ENCODE results near the gene VENTX.
"Not testable (repeated sequence)": the region's sequence is repeated elsewhere in the genome, so short reads cannot be mapped to it uniquely, and the experiment has no call there.

The VENTX gene

DNA sequence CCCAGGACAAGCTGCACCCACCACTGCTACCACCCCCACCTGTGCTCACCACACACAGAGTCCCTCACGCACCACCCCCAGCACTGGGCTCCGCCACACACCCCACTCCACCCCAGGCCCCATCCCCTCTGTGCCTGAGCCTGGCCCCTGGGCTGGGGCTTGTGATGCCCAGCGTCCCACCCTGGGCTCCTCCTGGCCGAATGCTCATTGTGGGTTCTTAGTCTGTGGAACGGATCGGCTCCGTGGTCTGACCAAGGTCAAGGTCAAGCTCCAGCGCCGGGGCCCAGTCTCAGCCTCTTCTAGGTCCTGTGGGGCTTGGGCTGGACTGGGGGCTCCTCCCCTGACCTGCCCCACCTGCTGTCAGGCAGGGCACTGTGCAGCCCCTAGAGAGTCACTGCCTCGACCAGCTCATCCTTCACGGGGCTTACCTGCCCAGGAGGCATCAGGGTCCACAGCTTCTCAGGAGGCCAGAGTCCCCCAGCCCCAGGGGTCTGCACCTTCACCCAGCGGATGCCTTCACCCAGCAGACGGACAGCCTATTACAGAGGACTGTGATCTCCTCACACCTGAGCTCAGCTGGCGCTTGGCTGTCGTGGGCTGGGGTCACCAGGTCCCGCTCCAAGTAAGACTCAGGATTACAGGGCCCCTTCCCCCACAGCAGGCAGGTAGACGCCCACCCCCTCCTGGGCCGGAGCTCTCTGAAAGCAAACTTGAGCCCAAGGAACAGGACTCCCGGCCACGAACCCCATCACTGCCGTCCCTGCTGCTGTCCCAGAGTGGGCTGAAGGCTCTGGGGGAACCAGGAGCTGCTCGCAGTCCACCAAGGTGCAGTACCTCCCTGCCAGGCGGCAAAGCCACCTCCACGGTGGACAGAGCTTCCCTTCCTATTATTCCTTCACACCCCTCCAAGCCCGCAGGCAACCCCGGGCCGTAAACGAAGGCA is 22.9 kb upstream of the VENTX start:
- DNase-seq (ENCODE audit: low read depth), result no peak

DNA sequence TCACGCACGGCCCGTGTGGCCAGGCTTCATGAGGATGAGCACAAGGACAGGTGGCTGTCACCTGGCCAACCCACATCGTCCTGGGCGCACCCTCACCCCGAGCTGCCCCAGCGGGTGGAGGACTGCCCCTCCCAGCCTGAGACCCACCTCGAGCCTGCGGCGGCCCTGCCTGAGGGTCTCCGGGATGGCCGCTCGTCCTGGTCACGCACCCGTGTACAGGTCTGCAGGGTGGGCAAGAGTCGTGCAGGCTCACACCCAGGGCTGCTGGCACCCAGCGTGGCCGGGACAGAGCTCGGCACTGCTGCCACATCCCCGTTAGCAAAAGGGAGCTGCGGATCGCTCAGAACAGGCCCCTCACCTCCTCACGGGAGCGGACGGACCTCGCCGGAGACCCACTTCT is 22.1 kb upstream of the VENTX start:
- DNase-seq (ENCODE audit: low read depth), result no peak

DNA sequence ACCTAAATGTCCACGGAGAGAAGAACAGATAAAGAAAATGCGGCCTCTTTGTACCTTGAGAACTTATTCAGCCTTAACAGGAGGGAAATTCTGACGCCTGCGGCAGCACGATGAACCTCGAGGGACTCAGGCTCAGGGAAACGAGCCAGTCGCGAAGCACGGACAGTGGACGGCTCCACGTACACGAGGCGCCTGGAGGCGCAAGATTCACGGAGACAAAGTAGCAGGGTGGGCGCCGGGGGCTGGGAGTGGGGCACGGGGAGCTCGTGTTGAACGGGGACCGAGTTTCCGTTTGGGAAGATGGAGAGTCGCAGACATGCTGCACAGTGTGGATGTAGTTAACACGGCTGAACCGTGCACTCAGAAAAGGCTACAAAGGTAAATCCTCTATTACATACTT is 20.9 kb upstream of the VENTX start:
- no peak for DNase-seq (ENCODE audit: low read depth)

DNA sequence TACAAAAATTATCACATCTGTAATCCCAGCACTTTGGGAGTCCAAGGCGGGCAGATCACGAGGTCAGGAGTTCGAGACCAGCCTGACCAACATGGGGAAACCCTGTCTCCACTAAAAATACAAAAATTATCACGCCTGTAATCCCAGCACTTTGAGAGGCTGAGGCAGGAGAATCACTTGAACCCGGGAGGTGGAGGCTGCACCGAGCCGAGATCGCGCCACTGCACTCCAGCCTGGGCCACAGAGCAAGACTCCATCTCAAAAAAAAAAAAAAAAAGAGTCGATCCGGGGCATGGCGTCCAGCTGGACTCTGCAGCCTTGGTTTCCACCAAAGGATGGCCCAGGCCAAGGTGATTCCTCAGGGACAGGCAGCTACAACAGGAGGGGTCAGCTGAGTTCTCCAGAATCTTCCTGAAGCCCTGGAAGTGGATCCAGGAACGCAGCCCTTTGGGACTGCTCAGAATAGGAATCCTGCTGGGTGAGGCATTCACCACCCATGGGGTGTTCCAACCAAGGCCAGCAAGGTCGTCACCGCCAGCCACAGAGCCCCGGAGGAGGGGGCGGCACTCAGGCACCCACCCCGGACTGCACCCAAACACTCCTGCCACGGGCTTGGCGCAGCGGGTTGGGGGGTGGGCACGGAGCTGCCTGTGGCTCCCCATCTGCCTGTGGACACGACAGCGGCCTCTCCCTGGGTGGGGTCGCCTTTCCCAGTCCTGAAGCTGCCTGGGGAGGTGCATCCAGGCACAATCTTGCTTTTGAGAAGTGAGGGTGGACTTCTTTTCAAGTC is 19.7 kb upstream of the VENTX start:
- DNase-seq (ENCODE audit: low read depth), result no peak

DNA sequence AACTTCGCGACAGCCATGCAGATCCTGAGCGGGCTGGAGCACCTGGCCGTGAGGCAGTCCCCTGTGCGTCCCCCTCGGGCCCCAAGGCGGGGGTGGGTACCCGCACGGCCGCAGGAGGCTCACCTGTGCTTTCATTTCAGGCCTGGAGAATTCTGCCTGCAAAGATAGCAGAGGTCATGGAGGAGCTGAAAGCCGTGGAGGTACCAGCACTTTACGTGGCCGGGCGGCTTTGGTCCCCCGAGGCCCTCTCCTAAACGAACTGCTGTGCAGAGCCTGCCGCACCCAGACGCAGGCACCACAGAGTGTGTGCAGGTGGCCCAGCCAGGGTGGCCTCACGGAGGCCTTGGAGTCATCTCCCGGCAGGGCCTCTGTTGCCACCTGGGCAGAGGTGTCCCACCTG is 18.8 kb upstream of the VENTX start:
- no peak for DNase-seq (ENCODE audit: low read depth)

DNA sequence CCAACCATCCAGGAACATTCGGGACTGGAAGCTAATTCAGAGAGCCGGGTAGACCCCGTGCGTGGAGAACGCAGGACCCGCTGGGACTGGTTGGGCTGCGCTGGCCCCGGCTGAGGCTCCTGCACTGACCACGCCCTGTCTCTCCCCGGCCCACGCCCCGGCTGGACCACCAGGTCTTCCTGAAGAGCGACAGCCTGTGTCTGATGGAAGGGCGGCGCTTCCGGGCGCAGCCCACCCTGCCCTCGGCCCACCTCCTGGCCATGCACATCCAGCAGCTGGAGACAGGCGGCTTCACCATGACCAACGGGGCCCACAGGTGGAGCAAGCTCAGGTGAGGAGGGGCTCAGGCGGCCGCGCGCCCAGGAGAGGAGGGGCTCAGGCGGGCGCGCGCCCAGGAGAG is 17.9 kb upstream of the VENTX start:
- no peak for DNase-seq (ENCODE audit: low read depth)

DNA sequence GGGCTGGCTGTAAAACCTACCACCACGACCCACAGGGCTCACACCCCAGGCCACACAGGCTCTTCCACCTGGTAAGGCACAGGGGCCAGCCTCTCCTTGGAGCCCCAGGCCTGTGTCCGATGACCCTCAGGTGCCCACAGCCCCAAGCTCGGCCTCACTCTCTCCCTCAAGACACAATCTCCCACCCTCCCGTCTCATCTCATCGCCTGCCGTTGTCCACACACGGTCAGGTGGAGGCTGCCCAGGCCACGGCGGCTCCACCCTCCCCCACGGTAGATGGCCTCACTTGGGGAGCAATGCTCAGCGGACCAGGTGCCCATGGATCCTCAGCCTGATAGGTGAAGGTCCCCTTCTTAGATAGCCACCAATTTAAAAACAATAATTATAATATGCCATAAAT is 16.3 kb upstream of the VENTX start:
- no peak for DNase-seq (ENCODE audit: low read depth)

DNA sequence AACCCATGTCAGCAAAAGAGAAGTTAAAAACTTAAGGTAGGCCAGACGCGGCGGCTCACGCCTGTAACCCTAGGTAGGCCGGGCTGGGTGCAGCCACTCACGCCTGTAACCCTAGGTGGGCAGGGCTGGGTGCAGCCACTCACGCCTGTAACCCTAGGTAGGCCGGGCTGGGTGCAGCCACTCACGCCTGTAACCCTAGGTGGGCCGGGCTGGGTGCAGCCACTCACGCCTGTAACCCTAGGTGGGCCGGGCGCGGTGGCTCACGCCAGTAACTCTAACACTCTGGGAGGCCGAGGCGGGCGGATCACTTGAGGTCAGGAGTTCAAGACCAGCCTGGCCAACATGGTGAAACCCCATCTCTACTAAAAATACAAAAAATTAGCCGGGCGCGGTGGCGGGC is 15.9 kb upstream of the VENTX start:
- DNase-seq (ENCODE audit: low read depth), result not testable (repeated sequence)

DNA sequence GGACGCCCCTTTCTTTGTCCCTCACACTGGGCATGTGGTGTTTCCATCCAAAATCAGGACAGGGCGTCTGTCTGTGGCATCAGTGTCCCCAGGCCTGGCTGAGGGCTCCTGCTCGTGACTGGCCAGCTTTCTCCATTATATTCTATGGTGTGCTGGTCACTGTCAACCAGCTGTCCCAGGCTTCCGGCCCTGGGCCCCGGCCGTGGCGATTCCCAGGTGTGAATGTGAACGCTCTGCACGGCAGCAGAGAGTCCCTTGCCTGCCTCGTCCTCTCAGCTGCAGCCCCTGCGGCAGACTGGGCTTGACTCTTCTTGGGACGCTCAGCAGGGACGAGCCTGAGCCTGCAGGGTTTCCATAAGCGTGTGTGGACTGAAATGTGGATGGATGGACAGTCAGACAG is 13.6 kb upstream of the VENTX start:
- DNase-seq (ENCODE audit: low read depth), result no peak

DNA sequence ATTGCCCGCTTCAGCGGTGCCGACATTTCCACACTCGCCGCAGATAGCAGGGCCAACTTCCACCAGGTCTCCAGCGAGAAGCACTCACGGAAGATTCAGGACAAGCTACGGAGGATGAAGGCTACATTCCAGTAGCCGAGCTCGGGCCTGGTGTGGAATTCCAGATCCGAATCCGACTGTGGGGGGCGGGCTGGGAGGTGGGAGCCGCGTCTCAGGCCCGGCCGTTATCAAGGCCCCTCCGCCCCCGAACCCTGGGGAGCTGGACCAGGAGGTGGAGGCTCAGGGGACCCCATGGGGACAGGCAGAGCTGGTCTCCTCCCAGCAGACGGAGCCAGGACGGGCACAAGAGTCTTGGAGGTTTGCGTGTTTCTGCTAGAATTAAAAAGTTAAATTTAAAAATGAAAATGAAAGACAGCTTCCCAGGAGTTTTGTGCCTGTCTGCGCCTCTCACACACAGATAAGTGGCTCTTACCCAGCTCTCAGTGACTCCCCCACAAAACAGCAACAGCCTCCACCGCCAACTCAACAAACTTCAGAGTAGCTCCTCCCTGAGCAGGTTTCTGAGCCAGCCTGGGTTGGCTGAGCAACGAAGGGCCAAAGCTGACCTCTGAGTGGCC is 12.8 kb upstream of the VENTX start:
- no peak for DNase-seq (ENCODE audit: low read depth)

DNA sequence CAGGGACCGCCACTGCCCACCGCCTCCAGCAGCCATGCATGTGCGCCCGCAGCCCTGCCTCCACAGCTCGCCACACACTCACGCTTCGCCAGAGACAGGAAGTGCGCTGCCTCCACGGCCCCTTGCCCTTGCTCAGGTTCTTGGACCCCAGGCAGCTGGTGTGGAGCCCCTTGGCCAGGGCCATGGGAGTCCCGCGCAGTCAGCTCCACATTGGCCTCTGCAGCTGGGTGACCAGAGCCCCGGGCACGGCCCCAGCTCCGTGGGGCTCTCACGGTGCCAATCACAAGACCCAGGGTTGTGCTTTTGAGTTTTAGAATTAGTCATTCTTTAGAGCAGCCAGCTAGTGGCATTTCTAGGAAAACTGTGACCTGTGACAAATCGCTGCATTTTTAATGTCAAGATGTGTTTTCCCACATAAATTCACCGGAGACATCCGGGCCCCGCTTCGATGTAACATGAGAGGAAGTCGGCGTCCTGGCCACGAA is 11.9 kb upstream of the VENTX start:
- no peak for DNase-seq (ENCODE audit: low read depth)

DNA sequence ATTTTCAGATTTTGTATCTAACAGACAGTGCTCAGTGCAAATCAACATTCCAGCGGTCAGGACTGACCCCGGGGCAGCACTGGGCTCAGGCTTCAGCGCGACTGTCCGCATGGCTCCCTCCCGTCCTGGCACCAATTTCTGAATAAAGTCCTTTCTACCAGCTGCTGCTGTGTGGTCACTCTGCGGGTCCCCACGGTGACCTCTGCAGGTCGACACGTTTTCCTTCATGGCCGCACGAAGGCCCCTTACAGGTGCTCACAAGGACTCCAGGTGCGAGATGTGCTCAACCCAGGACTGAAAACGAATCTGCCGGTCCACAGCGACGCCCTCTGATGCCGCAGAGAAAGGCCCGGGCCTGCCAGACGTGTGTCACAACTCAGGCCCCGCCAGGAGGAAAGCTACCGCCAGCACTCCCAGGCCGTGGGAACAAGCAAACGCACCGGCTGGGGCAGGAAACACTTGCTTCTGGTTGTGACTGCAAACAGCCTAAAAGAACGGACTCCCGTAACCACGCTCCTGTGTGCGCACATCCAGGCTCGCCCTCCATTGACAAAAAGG is 11.3 kb upstream of the VENTX start:
- DNase-seq (ENCODE audit: low read depth), result no peak

DNA sequence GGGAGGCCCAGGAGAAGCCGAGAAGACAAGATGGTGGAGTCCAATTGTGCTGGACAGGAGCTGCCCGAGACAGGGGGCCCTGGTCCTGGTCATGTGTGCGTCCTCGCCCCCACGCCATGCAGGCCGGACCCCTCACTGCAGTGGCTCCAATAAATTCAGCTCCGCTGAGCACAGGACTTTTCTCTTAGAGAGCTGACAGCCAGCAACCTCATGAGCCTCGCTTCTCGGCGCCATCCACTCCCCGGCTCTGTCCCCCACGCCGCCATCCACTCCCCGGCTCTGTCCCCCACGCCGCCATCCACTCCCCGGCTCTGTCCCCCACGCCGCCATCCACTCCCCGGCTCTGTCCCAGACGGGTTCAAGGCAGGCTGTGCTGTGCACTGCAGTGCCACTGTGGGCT is 10.4 kb upstream of the VENTX start:
- no peak for DNase-seq (ENCODE audit: low read depth)

DNA sequence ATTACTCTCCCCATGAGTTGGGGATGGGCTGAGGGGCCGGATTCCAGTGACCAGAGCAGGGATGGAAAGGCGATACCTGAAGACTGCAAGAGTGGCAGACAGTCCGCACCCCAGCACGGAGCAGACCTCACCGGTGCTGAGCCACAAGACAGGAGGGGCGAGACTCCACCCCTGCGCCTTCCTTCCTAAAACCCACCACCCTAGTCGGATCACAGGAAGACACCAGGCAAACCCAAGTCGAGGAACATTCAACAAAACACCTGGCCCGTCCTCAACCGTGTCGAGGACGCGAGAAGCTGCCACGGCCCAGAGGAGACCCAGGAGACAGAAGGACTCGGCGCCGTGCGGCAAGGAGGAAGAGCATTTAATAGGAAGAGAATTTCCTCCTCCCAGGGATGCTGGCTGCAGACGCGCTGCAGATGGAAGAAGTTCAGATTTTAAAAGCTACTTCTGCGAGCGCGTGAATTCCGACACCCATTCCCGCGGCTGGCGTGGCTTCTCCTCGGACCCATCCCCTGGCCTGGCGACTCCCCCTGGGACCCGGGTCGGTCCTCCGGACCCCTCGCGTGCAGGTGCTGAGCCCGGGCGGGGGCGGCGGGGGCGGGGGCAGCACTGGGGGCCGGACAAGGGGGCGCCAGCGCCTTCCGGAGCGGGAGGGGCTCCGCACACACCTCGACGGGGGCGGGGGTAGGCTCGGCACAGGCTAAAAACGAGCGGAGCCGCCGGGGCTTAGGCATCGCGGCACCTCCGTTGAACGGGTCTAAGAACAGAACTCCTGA is 8.2 kb upstream of the VENTX start:
- DNase-seq (ENCODE audit: low read depth), result no peak

DNA sequence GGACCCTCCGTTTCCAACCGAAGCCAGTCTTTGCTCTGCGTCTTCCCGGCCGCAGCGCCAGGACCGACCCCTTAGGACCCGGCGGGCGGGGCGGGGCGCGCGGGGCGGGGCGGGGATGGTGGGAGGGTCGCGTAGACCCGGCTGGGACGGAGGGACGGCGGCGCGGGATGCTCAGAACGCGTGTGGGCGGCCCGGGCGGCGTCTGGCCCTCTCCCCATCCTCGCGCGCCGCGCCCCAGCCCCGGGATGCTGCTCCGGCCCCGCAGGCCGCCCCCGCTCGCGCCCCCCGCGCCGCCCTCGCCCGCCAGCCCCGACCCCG is 7.7 kb upstream of the VENTX start, which contains the start of gene UTF1:
Gene UTF1 (plus strand): TSS at position 174 of the 318 bp plus-strand sequence. CDS start 72 bp downstream, at position 246.
- no peak for DNase-seq (ENCODE audit: low read depth)

DNA sequence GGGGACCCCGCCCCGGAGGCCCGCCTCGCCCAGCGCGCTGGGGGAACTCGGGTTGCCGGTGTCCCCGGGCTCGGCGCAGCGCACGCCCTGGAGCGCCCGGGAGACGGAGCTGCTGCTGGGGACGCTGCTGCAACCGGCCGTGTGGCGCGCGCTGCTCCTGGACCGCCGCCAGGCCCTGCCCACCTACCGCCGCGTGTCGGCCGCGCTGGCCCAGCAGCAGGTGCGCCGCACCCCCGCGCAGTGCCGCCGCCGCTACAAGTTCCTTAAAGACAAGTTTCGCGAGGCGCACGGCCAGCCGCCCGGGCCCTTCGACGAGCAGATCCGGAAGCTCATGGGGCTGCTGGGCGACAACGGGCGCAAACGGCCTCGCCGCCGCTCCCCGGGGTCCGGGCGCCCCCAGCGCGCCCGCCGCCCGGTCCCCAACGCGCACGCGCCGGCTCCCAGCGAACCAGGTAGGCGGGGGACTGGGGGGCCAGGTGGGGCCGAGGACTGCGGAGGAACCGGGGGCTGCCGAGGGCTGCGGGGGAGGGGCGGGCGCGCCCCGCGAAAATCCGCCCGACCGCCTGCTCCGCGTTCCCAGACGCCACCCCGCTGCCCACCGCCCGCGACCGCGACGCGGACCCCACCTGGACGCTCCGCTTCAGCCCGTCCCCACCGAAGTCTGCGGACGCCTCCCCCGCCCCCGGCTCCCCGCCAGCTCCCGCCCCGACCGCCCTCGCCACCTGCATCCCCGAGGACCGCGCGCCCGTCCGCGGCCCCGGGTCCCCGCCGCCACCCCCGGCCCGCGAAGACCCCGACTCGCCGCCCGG is 7.1 kb upstream of the VENTX start:
- no peak for DNase-seq (ENCODE audit: low read depth)

DNA sequence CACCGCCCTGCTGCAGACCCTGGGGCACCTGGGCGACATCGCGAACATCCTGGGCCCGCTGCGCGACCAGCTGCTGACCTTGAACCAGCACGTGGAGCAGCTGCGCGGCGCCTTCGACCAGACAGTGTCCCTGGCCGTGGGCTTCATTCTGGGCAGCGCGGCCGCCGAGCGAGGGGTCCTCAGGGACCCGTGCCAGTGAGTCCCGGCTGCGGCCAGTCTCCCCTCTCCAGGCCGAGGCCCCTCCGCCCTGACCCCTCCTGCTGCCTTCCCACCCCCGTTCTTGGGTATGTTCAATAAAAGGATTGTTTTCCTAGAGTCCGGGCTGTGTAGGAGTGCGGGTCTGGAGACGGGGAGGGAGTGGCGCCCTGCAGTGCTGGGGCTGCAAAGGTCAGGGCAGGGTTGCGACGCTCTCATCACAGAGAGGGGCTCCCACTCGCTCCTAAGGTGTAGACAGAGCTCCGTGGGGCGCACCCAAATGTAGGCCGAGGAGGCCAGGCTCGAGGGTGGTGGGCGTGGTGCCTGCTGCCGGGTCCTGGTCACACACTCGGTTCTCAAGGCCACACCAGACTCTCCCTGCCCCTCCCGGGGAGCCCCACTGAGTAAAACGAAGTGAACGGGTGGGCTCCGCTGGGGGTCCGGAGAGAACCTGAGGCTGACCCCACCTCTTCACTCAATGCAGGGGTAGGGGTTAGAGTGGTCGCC is 6.3 kb upstream of the VENTX start:
- DNase-seq (ENCODE audit: low read depth), result no peak

DNA sequence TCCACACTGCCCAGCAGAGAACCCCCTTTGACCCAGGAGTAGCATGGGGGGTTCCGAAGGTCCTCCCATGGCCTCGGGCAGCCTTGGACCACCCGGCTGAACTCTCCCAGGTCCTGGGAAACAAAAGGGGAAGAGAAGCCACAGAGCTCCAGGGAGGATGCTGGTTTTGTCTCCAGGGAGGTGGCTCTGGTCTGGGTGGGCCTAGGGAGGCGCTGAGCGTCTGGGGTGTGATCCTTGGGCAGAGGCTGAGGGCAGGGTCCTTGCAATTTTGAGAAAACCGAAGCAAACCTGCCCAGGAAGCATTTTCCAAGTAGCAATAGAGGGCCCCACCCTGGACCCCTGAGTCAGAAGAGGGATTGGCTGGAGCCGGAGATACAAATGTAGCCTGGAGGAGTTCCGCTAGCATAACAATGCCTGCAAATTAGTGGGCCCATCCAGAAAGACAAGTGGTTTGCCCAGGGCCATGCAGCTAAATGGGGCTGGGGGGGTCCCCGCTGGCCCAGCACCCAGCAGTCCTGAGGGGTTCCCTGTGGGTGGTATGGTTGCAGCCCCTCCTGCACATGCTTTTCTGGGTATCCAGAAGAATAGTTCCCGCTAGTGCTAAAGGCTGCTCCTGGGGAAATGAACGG is 5.6 kb upstream of the VENTX start:
- DNase-seq (ENCODE audit: low read depth), result no peak

DNA sequence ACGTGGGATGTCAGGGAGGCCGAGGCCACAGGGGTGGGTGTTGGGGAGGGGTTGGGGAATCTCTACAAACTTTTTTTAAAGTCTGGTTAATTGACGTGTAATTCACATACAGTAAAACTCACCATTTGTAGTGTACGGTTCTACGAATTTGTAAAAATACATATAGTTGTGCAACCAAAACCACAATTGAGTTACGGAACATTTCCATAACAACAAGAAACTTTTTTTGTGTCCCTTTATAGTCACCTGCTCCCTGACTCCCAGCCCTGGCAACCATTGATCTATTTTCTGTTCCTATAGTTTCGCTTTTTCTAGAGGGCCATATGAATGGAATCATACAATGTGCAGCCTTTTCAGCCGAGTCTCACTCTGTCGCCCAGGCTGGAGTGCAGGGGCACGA is 2.9 kb upstream of the VENTX start:
- DNase-seq (ENCODE audit: low read depth), result not testable (repeated sequence)
